SW480 (cell line): Measurements from ENCODE around the gene TARS3.

ENCODE experiments used
- DNase-seq: peaks from one replicate; pipeline ENCODE4 v3.0.0-alpha.2; 2016; ENCODE audit warnings: low spot score

TARS3 gene

DNA sequence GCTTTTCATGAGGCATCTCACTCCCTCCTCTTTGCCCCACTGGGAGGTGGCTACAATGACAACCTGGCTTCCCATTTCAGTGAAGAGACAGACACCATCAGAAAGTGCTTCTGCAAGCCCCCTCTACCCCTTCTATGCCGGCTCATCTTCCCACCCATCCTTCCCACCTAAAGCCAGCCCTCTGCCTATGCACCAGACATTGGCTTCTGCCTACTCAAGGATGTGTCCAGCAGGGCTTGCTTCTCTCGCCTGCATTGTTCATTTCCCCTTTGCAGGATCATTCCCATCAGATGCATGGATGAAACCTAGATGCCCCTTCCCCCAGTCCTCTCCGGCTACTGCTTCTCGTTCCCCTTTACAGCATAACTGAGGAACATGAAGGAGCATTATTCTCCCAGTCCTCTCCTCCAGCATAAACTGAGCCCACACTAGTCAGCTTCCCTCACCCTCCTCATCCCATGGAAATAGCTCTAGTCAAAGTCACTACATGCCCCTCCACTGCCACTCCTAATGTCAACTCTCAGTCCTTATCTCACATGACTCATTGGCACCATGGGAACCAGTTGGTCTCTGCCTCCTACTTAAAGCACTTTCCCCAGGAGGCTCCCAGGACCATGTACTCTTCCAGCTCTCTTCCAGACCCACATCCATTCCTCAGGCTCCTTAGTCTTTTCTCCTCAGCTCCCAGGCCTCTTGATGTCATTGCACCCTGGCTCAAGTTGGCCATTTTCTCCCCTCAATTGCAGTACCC, 120.0 kb downstream of the TARS3 start:
- DNase-seq: no peak
